HepG2 (cell line): Measurements from ENCODE around the gene PRKAR2B. TPM values are rescaled to one million over a fixed set of nuclear protein-coding genes. Genes with fewer than 3 reads are reported as not detected.

Experiments
- ATAC-seq: fragments of 200-7000 bp; cut with Tn5 transposase; 3 replicates; pipeline ENCODE4 v1.9.1; 2020; ENCODE audit warnings: mild to moderate bottlenecking, moderate library complexity
- BruUV-seq: library from RNA; stranded (reverse); fragments of 400-500 nt; replicated peaks from 2 replicates; lab custom pipeline; 2021; lab: Mats Ljungman, UMichigan
- CTCF ChIA-PET: fragments of 300-600 bp; formaldehyde crosslinking; extraction: SDS; loops from one replicate; lab custom pipeline; 2021; ENCODE audit warnings: low total read pairs, inconsistent platforms, low intra/inter-chr PET ratio; lab: Yijun Ruan, JAX
- POLR2A ChIA-PET: fragments of 350-600 bp; sonication (Branson Sonifier 250); formaldehyde crosslinking; loops from one replicate; lab custom pipeline; 2020; ENCODE audit warnings: antibody characterized with exemption, inconsistent platforms; lab: Yijun Ruan, JAX
- DNase-seq: peaks from one replicate; pipeline ENCODE4 v3.0.0-alpha.2; 2015; ENCODE audit warnings: low spot score
- FAIRE-seq: peaks from 3 replicates; lab custom pipeline; 2011; peaks lifted over from hg19 to GRCh38; lab: Jason Lieb, UNC
- H2AFZ ChIP-seq: one replicate; pipeline ENCODE4 v1.6.1; 2011; ENCODE audit warnings: low read length, inconsistent platforms
- H3K27ac ChIP-seq: fragments of 300-600 bp; 3 replicates; pipeline ENCODE4 v1.8.0; 2011; ENCODE audit warnings: mixed run types, mild to moderate bottlenecking, mixed read lengths, low read length, inconsistent platforms; ENCODE audit not compliant: insufficient read depth; ENCODE audit errors: extremely low read length
- H3K27me3 ChIP-seq, 2 experiments: fragments of 200-600 bp in 1 of 2; 2 replicates in 1 of 2; 3 replicates in 1 of 2; pipeline versions ENCODE4 v1.6.0 to v1.8.0; 2011; ENCODE audit warnings: low read length in 2 of 2, mild to moderate bottlenecking in 2 of 2, moderate library complexity in 2 of 2, inconsistent platforms in 1 of 2; ENCODE audit not compliant: insufficient read depth in 2 of 2, control insufficient read depth in 1 of 2
- H3K36me3 ChIP-seq, 2 experiments: fragments of 200-600 bp in 1 of 2; replicated peaks in 1 of 2; 2 replicates in 1 of 2; 3 replicates in 1 of 2; pipeline versions ENCODE4 v1.5.1 to v1.8.0; 2011; ENCODE audit warnings: low read length in 2 of 2, inconsistent platforms in 1 of 2; ENCODE audit not compliant: insufficient read depth in 2 of 2, control insufficient read depth in 1 of 2
- H3K4me1 ChIP-seq: 2 replicates; pipeline ENCODE4 v1.5.1; 2012; ENCODE audit warnings: low read length, inconsistent platforms; ENCODE audit not compliant: insufficient read depth
- H3K4me2 ChIP-seq: 2 replicates; pipeline ENCODE4 v1.6.0; 2011; ENCODE audit warnings: low read depth, low read length, inconsistent platforms
- H3K4me3 ChIP-seq, 3 experiments: fragments of 200-600 bp in 1 of 3; sonication (generic), shearing (Covaris generic) in 1 of 3; replicated peaks in 1 of 3; 2 replicates each; pipeline ENCODE4 v1.5.1; 2011 to 2016; ENCODE audit warnings: low read length in 3 of 3, inconsistent platforms in 2 of 3, low read depth in 2 of 3, mild to moderate bottlenecking in 2 of 3, control low read depth in 1 of 3, mixed read lengths in 1 of 3; ENCODE audit not compliant: insufficient read depth in 1 of 3
- H3K79me2 ChIP-seq: one replicate; pipeline ENCODE4 v1.6.1; 2011; ENCODE audit warnings: low read length, inconsistent platforms; ENCODE audit not compliant: insufficient read depth
- H3K9ac ChIP-seq: 2 replicates; pipeline ENCODE4 v1.6.0; 2011; ENCODE audit warnings: mild to moderate bottlenecking, low read depth, low read length, inconsistent platforms; ENCODE audit not compliant: insufficient read depth
- H3K9me3 ChIP-seq: 2 replicates; pipeline ENCODE4 v1.5.1; 2012; ENCODE audit warnings: mild to moderate bottlenecking, low read length
- H4K20me1 ChIP-seq: 2 replicates; pipeline ENCODE4 v1.6.0; 2011; ENCODE audit warnings: inconsistent platforms, mild to moderate bottlenecking, low read length, moderate library complexity; ENCODE audit not compliant: insufficient read depth
- HOXA7 ChIP-seq: sonication (generic); formaldehyde crosslinking; IDR thresholded peaks from 2 replicates; pipeline ENCODE4 v1.8.1; 2022; ENCODE audit warnings: mild to moderate bottlenecking, missing genetic modification reagents, moderate library complexity
- NPAS2 ChIP-seq: sonication (generic); formaldehyde crosslinking; IDR thresholded peaks from 2 replicates; pipeline ENCODE4 v1.8.0; 2022; ENCODE audit warnings: mild to moderate bottlenecking, missing genetic modification reagents, borderline replicate concordance
- POLR2AphosphoS2 ChIP-seq: IDR thresholded peaks from 2 replicates; pipeline ENCODE4 v1.6.1; 2011; ENCODE audit warnings: low read depth, low read length, improper control_type of control experiment
- RAD21 ChIP-seq: fragments of 450-650 bp; formaldehyde crosslinking; IDR thresholded peaks from 2 replicates; pipeline ENCODE4 v1.5.0; 2020; ENCODE audit warnings: mild to moderate bottlenecking
- ZFP41 ChIP-seq: sonication (generic); formaldehyde crosslinking; IDR thresholded peaks from 2 replicates; pipeline ENCODE4 v1.4.0; 2020; ENCODE audit warnings: mild to moderate bottlenecking, missing genetic modification reagents, borderline replicate concordance
- ZNF282 ChIP-seq: fragments of 450-650 bp; IDR thresholded peaks from 2 replicates; pipeline ENCODE4 v1.6.1; 2018; ENCODE audit not compliant: partially characterized antibody
- ZNF383 ChIP-seq: sonication (generic); formaldehyde crosslinking; IDR thresholded peaks from 2 replicates; pipeline ENCODE4 v1.4.0; 2020; ENCODE audit warnings: missing genetic modification reagents, mild to moderate bottlenecking, borderline replicate concordance
- ZNF558 ChIP-seq: sonication (generic); formaldehyde crosslinking; IDR thresholded peaks from 2 replicates; pipeline ENCODE4 v1.9.0; 2022; ENCODE audit warnings: mild to moderate bottlenecking, missing genetic modification reagents, borderline replicate concordance
- WGBS: methylation state at CpG from one replicate; pipeline ENCODE4 v1.1.6; 2017; ENCODE audit warnings: low lambda C conversion rate; 5-methylcytosine and 5-hydroxymethylcytosine counted together
- in situ Hi-C: cut with HindIII; loops from 2 replicates; pipeline ENCODE4 v1.10.0; 2017; ENCODE audit warnings: low pct_unique_long_range_greater_than_20kb; ENCODE audit not compliant: extremely low pct_ligation_motif_present
- intact Hi-C: fragments of 100-400 bp; cut with micrococcal nuclease; formaldehyde crosslinking; loops from one replicate; pipeline ENCODE4 v1.10.0; 2022; ENCODE audit not compliant: unreplicated experiment
- polyA plus RNA-seq, 8 experiments: library from polyadenylated mRNA; depleted of rRNA in 3 of 8; stranded (reverse) in 7 of 8; unstranded in 1 of 8; fragments of >200 nt; fragmentation: Illumina TruSeq in 4 of 8; extraction: Trizol in 4 of 8; gene quantifications; 2 replicates each; pipeline versions ENCODE4 v1.2.1 to v1.2.3, GENCODE V29; 2011 to 2016; ENCODE audit warnings: low read depth in 4 of 8, missing spikeins in 1 of 8, mixed read lengths in 1 of 8; ENCODE audit not compliant: insufficient read depth in 1 of 8
- total RNA-seq, 5 experiments: library from RNA; depleted of rRNA; stranded (reverse); fragments of >200 nt; fragmentation: Illumina TruSeq; extraction: Trizol; gene quantifications; 2 replicates each; pipeline ENCODE4 v1.2.3, GENCODE V29; 2016; ENCODE audit warnings: low read depth in 1 of 5
- TF ChIP-seq, protein P1 (sequence below): sonication (generic); formaldehyde crosslinking; IDR thresholded peaks from 2 replicates; pipeline ENCODE4 v1.4.0; 2020; ENCODE audit warnings: mild to moderate bottlenecking, missing genetic modification reagents
- TF ChIP-seq, protein P2 (sequence below): sonication (generic); formaldehyde crosslinking; IDR thresholded peaks from 2 replicates; pipeline ENCODE4 v1.4.0; 2020; ENCODE audit warnings: mild to moderate bottlenecking, missing genetic modification reagents

PRKAR2B gene
- total and polyA plus RNA-seq, 2 of the 13 experiments (the other 11 are each of a cell fraction or from before 2014, with no cell fraction given) = not detected

DNA sequence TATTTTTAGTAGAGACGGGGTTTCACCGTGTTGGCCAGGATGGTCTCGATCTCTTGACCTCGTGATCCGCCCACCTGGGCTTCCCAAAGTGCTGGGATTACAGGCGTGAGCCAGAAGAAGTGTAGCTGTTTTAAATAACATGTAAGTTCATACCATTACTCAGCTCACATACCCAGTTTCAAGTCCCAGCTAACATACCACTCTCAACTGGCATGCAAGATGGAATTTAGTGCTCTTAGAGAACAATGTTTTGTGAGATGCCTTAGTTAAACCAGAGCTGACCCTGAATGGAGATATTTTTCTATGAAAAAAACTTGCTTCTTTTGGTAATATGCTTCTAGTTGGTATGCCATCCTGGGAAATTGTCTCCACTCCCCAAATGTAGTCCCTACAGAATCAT is 161.6 kb downstream of the PRKAR2B start:
- H3K27me3 ChIP-seq = no peaks in the 10 kb centered on the region
- WGBS = 99% methylated on average over 6 of the region's 6 CpGs
- no peaks in the 10 kb centered on the region for H3K79me2 ChIP-seq
- TF ChIP-seq, protein P1, sequence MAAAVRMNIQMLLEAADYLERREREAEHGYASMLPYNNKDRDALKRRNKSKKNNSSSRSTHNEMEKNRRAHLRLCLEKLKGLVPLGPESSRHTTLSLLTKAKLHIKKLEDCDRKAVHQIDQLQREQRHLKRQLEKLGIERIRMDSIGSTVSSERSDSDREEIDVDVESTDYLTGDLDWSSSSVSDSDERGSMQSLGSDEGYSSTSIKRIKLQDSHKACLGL (CRISPR knock-in tag) = no peak
- TF ChIP-seq HOXA7 (CRISPR knock-in tag) = no peak
- no peak for TF ChIP-seq ZNF558 (CRISPR knock-in tag)
- TF ChIP-seq ZFP41 (CRISPR knock-in tag) = no peak
- TF ChIP-seq RAD21 (CRISPR knock-in tag) = no peak
- TF ChIP-seq ZNF282 = no peak
- TF ChIP-seq ZNF383 (CRISPR knock-in tag) = no peak
- TF ChIP-seq POLR2AphosphoS2 = no peak
- TF ChIP-seq NPAS2 (CRISPR knock-in tag) = no peak
- TF ChIP-seq, protein P2, sequence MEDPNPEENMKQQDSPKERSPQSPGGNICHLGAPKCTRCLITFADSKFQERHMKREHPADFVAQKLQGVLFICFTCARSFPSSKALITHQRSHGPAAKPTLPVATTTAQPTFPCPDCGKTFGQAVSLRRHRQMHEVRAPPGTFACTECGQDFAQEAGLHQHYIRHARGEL (CRISPR knock-in tag) = no peak
- TF ChIP-seq, all 625 proteins: peak for 0
- H4K20me1 ChIP-seq = no peaks in the 10 kb centered on the region
- H3K36me3 ChIP-seq = peaks cover 8 to 57% of the 10 kb centered on the region in 2 experiments
- CTCF ChIA-PET = no interaction called here
- H3K4me3 ChIP-seq = no peak overlapping the region
- no peaks in the 10 kb centered on the region for H3K9me3 ChIP-seq
- H3K4me2 ChIP-seq = no peak overlapping the region
- H3K4me1 ChIP-seq = no peaks in the 10 kb centered on the region
- in situ Hi-C loops = loop anchor here (25.0 kb wide), 2 partner anchors 506 to 681 kb away; partner anchors contain the start of gene DLD
- H2AFZ ChIP-seq = no peak overlapping the region
- H3K9ac ChIP-seq = no peak overlapping the region
- no peak for DNase-seq
- POLR2A ChIA-PET = no interaction called here
- BruUV-seq = no TSS peak
- ATAC-seq = no peak
- no peak for FAIRE-seq
- intact Hi-C loops = no loop called here
- H3K27ac ChIP-seq = no peak overlapping the region
